GM12878 (cell line): ENCODE results near the gene GGT6.

Source experiments
- ATF2 ChIP-seq: IDR thresholded peaks from 2 replicates; pipeline ENCODE4 v1.6.1; 2012; ENCODE audit warnings: low read length, inconsistent platforms
- CHD4 ChIP-seq: fragments of 200-600 bp; sonication (generic); IDR thresholded peaks from 2 replicates; pipeline ENCODE4 v1.6.1; 2016; ENCODE audit warnings: mild to moderate bottlenecking
- EZH2 ChIP-seq: IDR thresholded peaks from 2 replicates; pipeline ENCODE4 v1.6.1; 2012; ENCODE audit warnings: low read depth, mild to moderate bottlenecking, control low read depth, inconsistent platforms, low read length, borderline replicate concordance; ENCODE audit not compliant: control insufficient read depth
- MAX ChIP-seq: IDR thresholded peaks from 2 replicates; pipeline ENCODE4 v1.6.1; 2012; ENCODE audit warnings: low read depth, low read length, improper control_type of control experiment
- MEF2B ChIP-seq: fragments of 450-650 bp; IDR thresholded peaks from 2 replicates; pipeline ENCODE4 v1.6.1; 2018; ENCODE audit warnings: mild to moderate bottlenecking, moderate library complexity; ENCODE audit not compliant: partially characterized antibody, poor library complexity, severe bottlenecking
- NFYB ChIP-seq: IDR thresholded peaks from 2 replicates; pipeline ENCODE4 v1.6.1; 2011; ENCODE audit warnings: low read depth, mild to moderate bottlenecking, low read length, improper control_type of control experiment, moderate library complexity; ENCODE audit not compliant: insufficient read depth
- NR2C1 ChIP-seq: fragments of 450-650 bp; IDR thresholded peaks from 2 replicates; pipeline ENCODE4 v1.6.1; 2017; ENCODE audit warnings: antibody characterized with exemption, mild to moderate bottlenecking, moderate library complexity
- PAX8 ChIP-seq: fragments of 450-650 bp; IDR thresholded peaks from 2 replicates; pipeline ENCODE4 v1.6.1; 2017; ENCODE audit warnings: mild to moderate bottlenecking, moderate library complexity
- POLR2A ChIP-seq: IDR thresholded peaks from 2 replicates; pipeline ENCODE4 v1.6.1; 2011; ENCODE audit warnings: low read depth, mild to moderate bottlenecking, low read length
- POLR2AphosphoS2 ChIP-seq: IDR thresholded peaks from 2 replicates; pipeline ENCODE4 v1.6.1; 2011; ENCODE audit warnings: low read depth, mild to moderate bottlenecking, low read length, improper control_type of control experiment, moderate library complexity
- RBBP5 ChIP-seq: fragments of 200-600 bp; sonication (generic); conservative IDR thresholded peaks from 2 replicates; pipeline ENCODE4 v1.6.1; 2016
- RELB ChIP-seq: fragments of 450-650 bp; IDR thresholded peaks from 2 replicates; pipeline ENCODE4 v1.6.1; 2017; ENCODE audit warnings: low read depth, mild to moderate bottlenecking, moderate library complexity
- TAF1 ChIP-seq: IDR thresholded peaks from 2 replicates; pipeline ENCODE4 v1.6.1; 2011; ENCODE audit warnings: mild to moderate bottlenecking, low read depth, low read length, borderline replicate concordance
- TF ChIP-seq, protein P1 (sequence below), 3 experiments: IDR thresholded peaks in 2 of 3; conservative IDR thresholded peaks in 1 of 3; 2 replicates each; pipeline ENCODE4 v1.5.1; 2011; ENCODE audit warnings: low read depth in 3 of 3, low read length in 3 of 3, mild to moderate bottlenecking in 3 of 3, control low read depth in 2 of 3, moderate library complexity in 2 of 3, inconsistent platforms in 1 of 3, mixed read lengths in 1 of 3; ENCODE audit not compliant: control insufficient read depth in 2 of 3, insufficient read depth in 1 of 3; ENCODE audit errors: extremely low read depth in 1 of 3

DNA sequence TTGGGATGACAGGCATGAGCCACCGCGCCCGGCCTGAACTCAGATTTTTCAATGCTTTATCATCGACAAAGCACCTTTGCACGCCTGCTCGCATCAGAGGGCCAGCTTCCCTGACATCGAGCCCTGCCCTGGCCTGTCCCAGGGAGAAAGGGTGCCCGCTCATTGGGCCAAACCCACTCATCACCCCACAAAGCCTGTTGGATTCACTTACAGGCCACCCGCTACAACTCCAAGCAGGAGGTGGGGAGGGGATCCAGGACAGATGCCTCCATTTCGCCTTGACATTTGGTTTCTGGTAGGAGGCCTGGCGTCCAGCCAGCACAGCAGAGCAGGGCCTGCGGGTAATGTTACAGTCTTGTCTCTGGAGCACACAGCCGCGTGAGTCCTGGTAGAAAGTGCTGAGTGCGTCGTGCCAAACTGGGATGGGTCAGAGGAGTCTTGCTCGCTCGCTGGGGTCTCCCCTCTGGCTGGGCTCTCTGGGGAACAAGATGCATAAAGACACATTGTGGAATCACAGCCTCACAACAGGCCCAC, 43.8 kb upstream of the GGT6 start:
- TF ChIP-seq MEF2B (no peak), RBBP5 (no peak), EZH2 (no peak), TAF1 (no peak), PAX8 (no peak), MAX (no peak), POLR2AphosphoS2 (no peak), ATF2 (no peak), NFYB (no peak), CHD4 (no peak), RELB (no peak), POLR2A (no peak), NR2C1 (no peak)
- TF ChIP-seq, protein P1, sequence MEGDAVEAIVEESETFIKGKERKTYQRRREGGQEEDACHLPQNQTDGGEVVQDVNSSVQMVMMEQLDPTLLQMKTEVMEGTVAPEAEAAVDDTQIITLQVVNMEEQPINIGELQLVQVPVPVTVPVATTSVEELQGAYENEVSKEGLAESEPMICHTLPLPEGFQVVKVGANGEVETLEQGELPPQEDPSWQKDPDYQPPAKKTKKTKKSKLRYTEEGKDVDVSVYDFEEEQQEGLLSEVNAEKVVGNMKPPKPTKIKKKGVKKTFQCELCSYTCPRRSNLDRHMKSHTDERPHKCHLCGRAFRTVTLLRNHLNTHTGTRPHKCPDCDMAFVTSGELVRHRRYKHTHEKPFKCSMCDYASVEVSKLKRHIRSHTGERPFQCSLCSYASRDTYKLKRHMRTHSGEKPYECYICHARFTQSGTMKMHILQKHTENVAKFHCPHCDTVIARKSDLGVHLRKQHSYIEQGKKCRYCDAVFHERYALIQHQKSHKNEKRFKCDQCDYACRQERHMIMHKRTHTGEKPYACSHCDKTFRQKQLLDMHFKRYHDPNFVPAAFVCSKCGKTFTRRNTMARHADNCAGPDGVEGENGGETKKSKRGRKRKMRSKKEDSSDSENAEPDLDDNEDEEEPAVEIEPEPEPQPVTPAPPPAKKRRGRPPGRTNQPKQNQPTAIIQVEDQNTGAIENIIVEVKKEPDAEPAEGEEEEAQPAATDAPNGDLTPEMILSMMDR (IDR thresholded peaks at IDR 0.05 in 2 of 3, conservative IDR thresholded peaks at IDR 0.05 in 1 of 3; ENCODE audit: control insufficient read depth in 2 of 3, extremely low read depth in 1 of 3, insufficient read depth in 1 of 3, low read depth in 3 of 3, low read length in 3 of 3) = no peak
